Epidermal melanocyte (primary cell): ENCODE data around the gene SULT1B1.

ENCODE experiments used
- DNase-seq: peaks from one replicate; pipeline ENCODE4 v3.0.0; 2011; ENCODE audit warnings: low spot score; ENCODE audit not compliant: insufficient read length

Gene SULT1B1

DNA sequence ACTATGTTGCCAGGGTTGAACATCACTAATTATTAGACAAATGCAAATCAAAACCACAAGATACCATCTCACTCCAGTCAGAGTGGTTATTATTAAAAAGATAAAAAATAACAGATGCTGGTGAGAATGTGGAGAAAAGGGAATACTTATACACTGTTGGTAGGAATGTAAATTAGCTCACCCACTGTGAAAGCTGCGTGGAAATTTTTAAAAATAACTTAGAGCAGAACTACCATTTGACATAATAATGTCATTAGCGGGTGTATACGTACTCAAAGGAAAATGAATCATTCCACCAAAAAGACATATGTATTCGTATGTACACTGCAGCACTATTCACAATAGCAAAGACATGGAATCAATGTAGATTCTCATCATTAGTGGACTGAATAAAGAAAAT lies 58.7 kb downstream of the SULT1B1 start:
- DNase-seq, result no peak

DNA sequence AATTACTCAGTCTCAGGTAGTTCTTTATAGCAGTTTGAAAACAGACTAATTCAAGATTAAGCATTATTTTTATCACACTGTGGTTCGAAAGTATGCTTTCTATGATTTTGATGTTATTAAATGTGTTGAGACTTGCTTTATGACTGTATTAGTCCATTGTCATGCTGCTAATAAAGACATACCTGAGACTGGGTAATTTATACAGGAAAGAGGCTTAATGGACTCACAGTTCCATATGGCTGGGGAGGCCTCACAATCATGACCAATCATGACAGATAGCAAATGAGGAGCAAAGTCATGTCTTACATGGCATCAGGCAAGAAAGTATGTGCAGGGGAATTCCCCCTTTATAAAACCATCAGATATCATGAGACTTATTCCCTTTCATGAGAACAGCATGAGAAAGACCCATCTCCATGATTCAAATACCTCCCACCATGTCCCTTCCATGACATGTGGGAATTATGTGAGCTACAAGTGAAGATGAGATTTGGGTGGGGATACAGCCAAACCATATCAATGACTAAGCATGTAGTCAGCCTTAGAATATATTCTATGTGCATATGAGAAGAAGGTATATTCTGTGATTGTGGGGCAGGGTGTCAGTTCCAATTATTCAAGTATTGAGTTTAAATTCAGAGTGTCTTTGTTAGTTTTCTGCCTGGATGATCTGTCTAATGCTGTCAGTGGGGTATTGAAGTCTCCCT lies 62.7 kb downstream of the SULT1B1 start:
- DNase-seq, result no peak

DNA sequence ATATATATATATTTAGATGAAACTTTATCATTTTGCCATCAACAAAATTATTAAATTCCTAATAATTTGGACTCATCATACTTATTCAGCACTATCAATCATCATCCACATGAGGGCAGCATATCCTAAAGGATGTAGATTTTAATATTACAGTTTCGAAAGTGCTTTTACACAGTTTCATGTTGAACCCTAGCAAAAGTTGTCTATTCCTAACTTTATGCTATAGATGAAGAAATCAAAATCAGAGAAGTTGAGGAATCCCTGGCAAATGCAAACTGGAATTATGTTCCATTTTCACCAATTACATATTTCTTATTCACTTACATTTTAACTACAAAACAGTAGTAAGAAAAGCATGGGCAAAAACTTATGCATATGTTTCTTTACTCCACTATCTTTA lies 70.8 kb downstream of the SULT1B1 start:
- peak; percentile 19 for DNase-seq

DNA sequence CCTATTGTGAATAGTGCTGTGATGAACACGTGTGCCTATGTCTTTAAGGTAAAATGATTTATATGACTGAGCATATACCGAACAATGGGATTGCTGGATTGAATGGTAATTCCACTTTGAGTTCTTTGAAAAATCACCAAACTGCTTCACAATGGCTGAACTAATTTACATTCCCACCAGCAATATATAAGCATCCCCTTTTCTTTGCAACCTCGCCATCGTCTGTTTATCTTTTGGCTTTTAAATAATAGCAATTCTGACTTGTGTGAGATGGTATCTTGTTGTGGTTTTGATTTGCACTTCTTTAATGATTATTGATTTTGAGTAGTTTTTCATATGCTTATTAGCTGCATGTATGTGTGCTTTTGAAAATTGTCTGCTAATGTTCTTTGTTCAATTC lies 75.6 kb downstream of the SULT1B1 start:
- DNase-seq, result no peak
